HG03469 (cell line): ENCODE data around the gene SLC43A3.

ENCODE experiments used
- ATAC-seq: cut with Tn5 transposase; IDR thresholded peaks from one replicate; pipeline ENCODE4 v1.9.1; 2021; ENCODE audit warnings: mild to moderate bottlenecking, moderate library complexity, moderate number of reproducible peaks; ENCODE audit not compliant: unreplicated experiment

The SLC43A3 gene

DNA sequence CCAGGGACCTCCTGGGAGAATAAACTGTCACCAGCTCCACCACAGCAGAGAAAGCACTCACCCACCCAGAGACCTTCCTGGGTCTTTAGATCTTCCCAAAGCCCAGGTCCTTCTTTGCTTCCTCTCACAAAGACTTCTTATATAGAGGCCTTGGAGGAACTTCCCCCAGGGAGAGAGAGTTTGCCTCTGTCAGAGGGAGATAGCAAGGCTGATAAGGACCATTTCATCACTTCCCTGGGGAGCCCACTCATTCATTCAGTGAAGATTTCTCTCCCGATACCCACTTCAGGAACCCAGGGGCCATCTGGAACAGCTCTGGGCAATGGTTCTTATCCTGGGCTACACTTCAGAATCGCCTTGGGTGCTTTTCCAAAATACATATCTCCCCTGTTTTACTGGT, 36.4 kb downstream of the SLC43A3 start, which contains the start of gene PRG2:
PRG2 (minus strand) TSS at position 116 of the 400 bp plus-strand sequence. CDS start 706 bp downstream, outside the sequence.
- no peak for ATAC-seq

DNA sequence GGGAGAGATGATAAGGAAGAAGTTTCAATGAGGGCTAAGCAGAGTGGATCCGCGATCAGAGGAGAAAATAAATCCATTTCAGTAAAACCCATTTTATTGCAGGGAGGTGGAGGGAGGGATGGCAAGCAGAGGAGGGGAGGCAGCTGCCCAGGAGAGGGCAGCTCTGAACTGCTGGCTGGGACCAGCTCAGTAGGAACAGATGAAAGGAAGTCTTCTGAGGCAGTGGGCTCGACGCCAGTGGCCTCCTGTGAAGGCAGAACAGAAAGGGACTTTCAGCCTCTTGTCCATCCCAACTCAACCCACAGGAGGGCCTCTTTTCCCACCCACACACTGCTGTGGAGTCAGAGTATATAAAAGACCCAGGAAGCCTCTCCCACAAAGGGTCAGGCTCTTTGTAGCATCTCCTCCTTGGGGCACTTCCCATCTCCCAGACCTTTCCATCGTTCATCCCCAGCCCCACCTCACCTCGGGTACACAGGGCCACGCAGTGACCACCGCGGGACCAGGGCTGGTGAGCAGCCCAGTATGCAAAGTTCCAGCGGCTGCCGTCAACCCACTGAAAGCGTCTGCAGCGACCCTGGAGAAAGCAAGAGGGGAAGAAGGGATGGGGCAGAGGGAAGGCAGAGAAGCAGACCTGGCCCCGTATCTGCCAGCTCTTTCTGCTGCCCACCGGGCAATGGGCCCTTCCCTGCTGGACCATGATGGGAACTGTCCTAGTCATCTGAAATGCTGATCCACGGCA, 39.5 kb downstream of the SLC43A3 start:
- no peak for ATAC-seq

DNA sequence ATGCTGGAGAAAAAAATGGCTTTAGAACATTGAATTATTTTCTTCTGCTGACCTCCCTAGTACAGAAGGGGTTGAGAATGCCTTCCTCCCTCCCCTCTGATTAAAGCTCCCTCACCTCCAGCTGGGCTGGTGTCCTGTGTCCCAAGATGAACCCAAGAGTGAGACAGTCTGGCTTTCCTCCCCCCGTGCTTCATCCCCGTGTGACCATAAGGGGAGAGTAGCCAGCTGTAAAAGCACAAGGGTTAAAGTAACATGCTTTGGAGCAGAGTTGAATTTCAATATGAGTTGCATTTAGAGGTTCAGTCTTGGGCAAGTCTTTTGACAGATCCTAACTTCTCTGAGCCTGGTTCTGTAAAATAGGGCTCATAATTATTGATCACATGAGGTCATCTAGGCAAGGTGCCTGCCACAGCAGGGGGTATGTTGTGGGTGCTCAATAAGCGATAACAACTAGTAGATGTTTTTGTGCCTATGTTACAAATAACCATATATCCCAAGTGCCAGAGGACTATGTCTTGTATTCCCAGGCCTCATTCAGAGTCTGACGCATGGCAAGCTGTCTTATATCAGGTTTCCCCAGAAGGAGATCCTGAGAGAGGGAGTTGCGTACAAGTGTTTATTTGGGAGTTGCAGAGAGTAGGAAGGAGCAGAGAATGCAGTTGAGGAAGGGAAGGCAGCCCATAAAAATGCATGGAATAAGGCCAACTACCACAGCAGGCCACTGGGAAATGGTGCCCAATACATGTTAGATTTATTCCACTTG, 40.6 kb downstream of the SLC43A3 start:
- no peak for ATAC-seq

DNA sequence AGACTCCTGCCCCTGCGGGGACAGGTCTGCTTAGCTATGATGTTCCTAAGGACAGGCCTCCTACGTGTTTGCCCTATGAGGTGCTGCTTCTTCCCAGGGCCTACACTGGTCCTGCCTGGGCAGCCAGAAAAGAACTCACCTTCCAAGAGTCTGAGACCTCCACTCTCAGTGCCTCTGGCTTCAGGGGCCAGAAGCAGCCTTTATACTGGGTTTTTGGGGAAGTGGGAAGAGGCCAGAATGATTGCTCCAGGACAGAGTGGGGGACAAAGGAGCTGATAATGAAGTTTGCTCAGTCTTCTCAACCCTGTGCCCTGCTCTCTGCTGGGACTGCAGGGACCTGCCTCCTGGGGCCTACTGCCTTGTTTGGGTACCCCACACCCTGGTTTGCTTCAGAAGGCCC, 45.9 kb downstream of the SLC43A3 start, which contains the start of gene PRG3:
PRG3 (minus strand) TSS at position 176 of the 400 bp plus-strand sequence. CDS start 442 bp downstream, outside the sequence.
- no peak for ATAC-seq

DNA sequence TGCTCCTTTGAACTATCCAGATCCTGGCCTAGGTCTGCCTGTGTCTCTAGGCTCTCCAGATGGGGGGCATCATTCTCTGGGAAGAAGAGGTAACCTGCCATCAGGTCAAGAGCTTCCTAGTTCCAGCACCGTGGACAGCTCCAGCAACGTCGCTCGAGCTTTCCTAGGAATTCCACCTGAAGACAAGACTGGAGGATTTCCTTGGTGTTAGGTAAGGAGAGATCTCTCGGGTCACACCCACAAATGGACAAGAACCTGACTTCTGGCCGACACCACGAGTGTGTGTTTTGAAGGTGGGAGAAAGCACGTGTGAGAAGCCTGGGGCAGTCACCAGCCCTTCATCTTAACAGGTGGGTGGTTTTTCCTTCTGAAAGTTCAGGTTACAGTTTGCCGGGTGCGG, 47.2 kb downstream of the SLC43A3 start:
- no peak for ATAC-seq

DNA sequence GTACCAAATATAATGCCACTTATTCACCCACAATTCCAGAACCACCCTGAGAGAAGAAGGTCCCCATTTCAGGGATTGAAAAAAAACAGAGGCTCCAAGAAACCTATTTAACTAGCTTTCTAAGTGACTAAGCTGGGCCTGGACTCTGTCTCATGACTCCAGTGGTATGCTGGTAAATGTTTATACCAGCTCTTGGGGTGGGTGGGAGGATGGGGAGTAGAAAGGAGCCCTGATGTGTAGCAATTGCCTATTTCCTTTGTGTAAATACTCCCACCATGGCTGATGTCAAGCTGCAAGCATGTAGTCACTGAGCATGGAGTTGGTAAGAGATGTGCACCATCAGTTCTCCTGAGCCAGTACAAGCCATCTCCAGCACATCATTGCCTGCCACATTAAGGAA, 48.7 kb downstream of the SLC43A3 start:
- ATAC-seq: no peak

DNA sequence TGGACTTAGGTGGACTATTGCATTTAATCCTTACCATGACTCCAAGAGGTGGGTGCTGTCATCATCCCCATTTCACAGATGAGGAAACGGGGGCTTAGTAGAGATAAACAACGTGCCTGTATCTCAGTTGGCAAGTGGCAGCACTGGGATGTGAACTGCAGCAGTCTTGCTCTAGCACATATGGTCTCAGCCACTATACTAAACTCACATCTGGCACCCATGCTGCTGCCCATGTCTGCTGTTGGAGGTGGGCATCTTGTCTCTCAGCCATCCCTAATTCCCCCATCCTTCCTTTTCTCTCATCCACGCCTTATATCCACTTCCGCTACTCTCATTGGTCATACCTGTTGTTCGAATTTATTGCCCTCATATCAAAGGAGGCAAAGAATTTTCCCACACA, 49.8 kb downstream of the SLC43A3 start:
- ATAC-seq: no peak

DNA sequence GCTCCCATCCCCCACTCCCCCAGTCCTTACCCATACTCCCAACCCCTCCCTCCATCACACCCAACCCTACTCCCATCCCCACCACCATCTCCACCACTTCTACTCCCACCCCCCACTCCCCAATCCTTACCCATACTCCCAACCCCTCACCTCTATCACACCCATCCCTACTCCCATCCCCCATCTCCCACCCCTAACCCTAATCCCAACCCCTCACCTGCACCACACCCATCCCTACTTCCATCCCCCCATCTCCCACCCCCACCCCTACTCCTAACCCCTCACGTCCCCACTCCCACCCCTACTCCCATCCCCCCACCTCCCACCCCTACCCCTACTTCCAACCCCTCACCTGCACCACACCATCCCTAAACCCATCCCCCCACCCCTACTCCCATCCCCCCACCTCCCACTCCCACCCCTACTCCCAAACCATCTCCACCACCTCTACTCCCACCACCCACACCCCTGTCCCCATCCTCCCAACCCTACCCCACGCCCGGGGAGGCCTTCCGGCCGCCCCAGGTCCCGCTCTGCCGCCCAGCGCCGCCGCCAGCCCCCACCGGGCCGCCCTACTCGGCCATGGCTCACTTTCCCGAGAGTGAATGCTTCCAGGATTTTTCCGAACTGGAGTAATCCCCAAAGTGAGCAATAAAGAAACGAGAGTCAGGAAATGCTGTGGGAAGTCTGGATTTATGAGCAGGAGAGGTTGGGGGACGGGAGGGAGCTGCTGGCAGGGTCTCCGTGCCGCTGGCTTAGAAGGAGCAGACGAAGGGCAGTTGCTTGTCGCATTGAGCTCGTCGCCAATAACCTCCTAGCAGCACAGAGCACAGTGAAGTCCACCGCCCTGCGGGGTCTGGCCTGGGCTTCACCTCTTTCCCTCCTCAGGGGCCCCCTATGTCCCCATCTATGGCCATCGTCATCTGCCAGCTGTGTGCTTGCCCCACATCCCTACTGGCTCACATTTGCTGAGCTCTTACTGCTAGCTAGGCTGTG, 50.5 kb downstream of the SLC43A3 start:
- no peak for ATAC-seq

DNA sequence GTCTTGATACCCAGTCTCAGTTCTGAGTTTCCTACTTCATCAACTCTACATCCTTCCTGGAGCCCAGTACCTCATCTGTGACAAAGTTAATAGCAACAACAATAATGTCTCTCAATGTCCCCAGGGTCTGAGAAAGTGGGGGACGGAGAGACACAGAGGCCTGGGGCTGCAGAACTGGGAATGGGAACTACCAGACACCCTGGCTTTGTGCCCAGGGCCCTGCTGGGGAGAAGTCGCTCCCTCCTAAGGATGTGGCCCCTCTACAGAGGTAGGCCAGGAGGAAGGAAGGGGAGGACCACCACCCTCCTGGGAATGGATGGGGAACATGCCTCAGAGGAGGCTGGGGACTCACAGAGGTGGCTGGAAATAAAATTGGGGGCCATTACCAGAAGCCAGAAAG, 51.4 kb downstream of the SLC43A3 start:
- no peak for ATAC-seq

DNA sequence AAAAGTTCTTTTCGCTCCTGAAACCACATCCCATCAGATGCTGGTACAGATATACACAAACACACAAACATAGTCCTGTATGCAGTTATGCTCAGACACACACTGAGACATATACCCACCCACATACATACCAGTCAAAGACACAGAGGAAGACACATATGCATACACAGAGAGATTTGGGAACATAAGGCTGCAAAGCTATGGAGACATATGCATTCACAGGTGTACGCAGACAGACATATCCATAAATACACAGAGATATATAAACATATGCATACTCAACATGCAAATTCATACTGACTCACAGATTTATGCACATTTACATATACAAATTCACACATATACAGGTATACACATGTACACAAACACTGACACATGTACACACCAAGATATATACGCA, 52.0 kb downstream of the SLC43A3 start:
- no peak for ATAC-seq

DNA sequence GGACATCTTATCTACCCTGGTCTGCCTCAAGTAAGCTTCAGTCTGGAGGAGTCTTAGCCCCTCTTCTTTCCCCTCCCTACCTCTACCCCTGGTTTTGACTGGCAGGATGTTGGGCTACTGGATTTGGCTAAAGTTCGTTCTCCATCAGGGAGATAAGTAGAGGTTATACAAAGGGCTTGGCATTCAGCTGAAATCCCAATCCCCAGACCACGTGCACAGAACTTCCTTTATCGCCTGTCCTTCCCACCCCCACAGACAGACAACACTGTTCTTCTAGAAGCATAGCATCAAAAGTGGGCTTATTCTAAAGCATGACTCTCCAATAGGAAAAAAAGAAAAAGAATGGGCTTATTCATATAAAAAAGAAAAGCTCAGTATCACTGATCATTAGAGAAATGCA, 53.8 kb downstream of the SLC43A3 start:
- no peak for ATAC-seq

DNA sequence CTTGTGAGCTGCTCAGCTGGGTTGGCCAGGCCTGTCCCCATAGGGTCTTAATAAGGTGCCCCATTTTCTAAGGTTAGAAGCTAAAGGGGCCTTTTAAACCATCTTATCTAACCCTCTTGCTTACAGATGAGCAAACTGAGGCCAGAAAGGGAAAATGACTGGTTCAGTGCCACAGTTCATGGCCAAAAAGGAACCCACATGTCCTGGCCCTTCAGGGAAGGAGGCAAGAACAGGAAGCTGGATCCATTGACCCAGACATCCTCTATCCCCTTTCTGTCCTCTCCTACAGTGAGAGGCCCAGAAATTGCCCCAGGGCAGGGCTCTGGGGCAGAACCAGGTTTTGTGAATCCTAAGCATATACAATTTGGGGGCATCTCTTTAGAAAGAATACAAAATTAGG, 56.0 kb downstream of the SLC43A3 start:
- no peak for ATAC-seq

DNA sequence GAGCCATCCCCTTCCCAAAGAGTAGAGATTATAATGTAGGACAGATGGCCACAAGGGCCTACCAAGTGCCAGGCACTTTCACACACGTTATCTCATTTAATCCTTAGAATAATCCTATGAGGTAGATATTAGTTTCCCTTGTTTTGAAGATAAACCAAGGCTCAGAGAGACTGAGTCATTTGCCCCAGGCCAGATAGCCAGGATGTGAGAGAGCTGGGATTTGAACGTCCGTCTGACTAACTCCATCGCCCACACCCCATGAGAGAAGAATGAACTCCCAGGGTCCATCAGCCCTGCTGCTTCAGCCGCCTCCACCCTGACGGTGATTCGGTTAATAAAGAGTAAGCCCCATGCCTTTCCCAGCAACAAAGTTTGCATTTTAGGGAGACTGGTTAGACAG, 56.7 kb downstream of the SLC43A3 start:
- ATAC-seq: no peak

DNA sequence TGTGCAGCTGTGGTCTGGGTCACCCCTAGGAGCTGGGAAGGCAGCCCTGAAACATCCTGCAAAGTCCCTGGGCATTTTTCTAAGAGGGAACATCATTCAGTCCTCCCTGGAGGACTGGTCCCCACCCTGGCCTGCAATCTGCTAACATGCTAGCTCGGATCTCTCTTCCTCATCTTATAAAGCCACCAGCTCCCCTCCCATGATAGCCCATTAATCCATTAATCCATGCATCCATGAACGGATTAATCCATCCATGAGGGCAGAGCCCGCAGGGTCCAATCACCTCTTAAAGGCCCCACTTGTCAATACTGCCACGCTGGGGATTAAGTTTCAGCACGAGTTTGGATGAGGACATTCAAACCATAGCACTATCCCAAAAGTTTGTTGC, 58.1 kb downstream of the SLC43A3 start:
- no peak for ATAC-seq

DNA sequence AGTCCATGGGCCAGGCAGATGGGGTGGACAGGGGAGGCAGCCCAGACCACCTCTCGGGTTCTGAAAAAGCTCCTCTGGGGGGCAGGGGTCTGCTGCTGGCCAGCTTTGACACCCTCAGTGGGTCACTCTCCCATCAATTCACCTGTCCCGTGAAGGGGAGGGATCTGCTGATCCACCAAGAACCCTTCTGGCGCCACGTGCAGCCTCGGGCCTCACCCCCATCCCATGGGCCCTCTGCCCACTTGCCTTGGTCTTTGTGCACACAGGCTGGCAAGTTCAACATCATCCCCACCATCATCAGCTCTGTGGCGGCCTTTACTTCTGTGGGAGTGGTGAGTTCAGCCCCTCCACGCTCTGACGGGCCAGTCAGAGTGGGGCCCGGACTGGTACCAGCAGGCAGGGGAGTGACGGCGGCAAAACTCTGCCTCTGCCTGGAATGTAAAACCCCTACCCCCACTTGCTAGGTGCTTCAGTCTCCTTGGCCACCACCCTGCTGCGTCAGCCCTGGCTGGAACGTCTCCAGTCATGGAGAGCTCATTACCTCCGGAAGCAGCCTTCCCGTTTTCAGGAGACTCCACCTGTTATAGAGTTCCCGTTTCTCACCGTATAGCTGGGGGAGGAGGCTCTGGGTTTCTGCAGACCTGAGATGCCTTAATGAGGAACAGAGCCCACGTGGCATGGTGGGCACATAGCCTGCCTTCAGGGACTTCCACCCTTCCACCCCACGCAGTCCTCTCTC, 58.6 kb downstream of the SLC43A3 start:
- no peak for ATAC-seq

DNA sequence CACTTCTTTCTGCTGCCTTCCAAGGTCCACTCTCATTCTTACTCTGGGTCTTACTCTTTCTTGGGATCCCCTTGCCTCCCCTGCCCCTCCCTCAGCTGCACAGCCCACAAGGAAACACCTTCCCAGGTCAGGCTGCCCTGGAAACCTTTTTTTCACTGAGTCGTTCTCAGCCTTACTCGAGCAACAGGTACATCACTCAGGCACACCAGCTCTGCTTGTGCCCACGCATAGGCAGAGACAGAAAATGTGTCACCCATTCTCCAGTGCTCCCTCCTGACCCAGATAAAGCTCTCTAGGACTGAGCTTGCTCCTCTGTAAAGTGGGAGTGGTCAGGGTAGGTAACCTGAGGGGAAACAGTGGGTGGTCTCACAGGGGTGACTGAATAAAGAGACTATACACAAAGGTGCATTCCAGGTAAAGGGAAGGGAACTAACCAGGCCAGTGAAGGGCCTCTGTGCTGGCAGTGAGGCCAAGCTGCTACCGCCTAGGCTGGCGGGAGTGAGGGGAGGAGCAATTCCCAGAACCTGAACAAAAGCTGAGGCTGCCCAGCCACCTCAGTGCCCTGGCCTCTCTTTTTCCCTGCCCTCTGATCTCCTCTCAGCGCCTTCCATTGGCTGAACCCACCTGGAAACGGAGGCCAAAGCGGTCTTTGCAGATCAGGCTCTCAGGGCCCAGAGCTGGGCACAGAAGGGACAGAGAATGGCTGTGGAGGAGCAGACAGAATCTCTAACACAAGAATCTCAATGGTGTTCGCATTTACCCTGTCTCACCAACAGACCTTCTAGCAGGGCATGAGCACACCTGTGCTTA, 61.9 kb downstream of the SLC43A3 start:
- ATAC-seq: no peak

DNA sequence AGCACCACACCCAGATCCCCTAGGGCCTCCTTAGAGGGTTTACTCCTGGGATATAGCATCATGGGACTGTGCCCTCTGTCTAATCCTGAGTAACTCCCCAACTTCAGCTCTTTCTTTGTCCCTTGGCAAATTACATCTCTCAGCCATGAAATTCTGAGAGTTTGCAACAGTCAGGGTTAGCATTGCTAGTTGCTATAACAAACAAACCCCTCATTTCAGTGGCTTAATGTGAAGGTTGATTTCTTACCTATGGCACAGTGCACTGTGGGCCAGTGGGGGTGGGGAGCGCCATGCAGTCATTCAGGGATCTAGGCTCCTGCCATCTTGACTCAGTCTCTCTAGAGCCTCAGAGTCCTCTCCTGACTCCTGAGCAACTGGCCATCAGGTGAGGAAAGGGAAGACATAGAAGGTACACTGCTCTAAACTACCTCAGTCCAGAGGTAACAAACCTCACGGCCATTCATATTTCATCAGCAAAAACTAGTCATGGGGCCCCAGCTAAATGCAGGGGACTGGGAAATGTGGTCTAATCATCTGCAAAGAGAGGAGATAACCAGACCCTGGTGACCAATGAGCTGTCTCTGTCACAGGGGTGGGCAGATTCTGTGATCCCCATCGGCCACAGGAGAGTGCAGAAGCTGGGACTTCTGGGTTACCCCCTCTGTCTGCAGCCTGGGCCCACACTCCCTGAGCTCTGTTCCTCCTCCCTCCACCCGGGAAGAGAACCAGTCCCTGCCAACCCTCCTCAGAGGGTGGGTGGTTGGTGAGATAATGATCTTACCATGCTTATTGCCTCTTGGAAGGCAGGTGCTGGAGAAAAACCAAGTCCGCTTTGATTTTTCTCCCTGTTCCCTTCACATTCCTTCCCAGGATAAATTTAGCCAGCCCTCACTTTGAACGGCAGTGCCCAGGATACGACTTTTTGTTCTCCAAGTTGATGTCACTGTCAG, 63.5 kb downstream of the SLC43A3 start:
- no peak for ATAC-seq

DNA sequence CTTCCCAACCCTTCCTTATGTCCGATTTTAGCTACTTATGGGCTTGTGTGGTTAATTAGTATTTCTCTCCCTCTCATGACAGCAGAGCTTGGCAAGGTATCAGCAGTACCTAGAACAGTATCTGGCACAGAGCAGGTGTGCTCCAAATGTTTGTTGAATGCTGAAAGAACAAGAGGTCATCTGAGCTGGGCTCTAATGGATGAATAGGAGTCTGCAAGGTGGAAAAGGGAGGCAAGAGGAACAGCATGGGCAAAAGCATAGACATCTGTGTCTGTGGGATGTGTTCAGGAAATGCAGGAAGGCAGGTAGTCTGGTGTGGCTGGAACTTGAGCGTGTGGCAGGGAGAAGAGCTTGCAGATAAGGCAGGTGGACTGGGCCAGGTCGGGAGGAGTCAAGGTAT, 65.0 kb downstream of the SLC43A3 start:
- no peak for ATAC-seq
